ENCODE data around the gene VANGL2.

Gene VANGL2

GRCh38 chr1:160410406-160411005, 10.1 kb downstream of the VANGL2 start:
- peak; percentile 48 for DNase-seq (ENCODE audit: low read depth)
- H3K4me3 ChIP-seq (replicated peaks; ENCODE audit: low read depth, low read length) = no peak overlapping the region
- TF ChIP-seq, protein P1, sequence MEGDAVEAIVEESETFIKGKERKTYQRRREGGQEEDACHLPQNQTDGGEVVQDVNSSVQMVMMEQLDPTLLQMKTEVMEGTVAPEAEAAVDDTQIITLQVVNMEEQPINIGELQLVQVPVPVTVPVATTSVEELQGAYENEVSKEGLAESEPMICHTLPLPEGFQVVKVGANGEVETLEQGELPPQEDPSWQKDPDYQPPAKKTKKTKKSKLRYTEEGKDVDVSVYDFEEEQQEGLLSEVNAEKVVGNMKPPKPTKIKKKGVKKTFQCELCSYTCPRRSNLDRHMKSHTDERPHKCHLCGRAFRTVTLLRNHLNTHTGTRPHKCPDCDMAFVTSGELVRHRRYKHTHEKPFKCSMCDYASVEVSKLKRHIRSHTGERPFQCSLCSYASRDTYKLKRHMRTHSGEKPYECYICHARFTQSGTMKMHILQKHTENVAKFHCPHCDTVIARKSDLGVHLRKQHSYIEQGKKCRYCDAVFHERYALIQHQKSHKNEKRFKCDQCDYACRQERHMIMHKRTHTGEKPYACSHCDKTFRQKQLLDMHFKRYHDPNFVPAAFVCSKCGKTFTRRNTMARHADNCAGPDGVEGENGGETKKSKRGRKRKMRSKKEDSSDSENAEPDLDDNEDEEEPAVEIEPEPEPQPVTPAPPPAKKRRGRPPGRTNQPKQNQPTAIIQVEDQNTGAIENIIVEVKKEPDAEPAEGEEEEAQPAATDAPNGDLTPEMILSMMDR (IDR thresholded peaks at IDR 0.05; ENCODE audit: low read length, missing control alignments) = no peak

DNA sequence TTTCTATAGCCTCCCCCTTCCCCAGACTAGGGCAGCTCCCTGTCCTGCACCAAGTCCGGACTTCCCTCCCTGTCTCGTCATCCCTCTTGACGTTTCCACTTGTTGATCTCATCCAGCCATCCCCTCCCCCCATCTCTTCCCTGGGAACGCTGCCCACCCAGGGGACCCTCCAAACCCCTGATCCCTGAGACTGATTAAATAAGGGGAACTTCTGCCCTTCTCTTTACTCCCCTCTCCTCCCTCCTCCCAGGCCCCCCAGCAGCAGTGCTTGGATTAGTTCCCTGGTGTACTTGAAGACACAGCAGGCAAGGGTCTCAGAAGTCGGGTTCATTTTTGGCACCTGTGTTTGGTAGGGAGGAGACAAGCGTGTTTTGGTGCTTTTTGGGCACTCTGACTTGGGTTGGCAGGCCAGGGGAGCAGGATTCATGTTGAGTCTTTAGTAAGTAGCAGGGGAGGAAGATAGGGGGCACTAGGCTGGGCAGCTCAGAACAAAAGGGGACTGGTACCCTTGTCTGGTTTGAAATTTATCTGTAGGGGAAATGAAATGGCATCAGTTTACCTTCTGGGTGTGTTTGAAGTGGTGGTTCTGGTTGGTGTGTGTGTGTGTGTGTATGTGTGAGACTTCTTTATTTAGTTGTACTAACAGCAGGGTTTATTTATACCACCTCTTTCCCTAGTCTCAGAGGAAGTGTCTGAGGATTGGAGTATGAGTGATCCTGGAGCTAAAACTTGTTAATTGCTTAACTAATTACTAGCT, 11.1 kb downstream of the VANGL2 start:
- TF ChIP-seq, protein P1 (IDR thresholded peaks at IDR 0.05; ENCODE audit: low read length, missing control alignments) = no peak
- no peak for DNase-seq (ENCODE audit: low read depth)
- H3K4me3 ChIP-seq (replicated peaks; ENCODE audit: low read depth, low read length) = no peak overlapping the region

DNA sequence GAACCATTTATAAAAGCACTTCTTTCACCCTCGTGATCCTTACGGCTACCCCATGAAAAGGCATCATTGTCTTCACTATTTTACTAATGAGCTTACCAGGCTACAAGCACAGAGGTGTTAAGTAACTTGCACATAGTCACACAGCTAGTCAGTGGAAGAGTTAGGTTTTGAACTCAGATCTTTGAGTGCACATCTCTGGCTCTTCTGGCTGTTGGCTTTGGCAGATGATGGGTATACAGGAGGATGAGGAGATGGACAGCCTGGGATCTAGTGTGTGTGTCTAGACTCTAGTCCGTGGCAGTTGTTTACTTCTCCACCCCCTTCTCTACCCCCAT, 11.6 kb downstream of the VANGL2 start:
- no peak for DNase-seq (ENCODE audit: low read depth)
- TF ChIP-seq, protein P1 (IDR thresholded peaks at IDR 0.05; ENCODE audit: low read length, missing control alignments) = no peak
- no peak overlapping the region for H3K4me3 ChIP-seq (replicated peaks; ENCODE audit: low read depth, low read length)

GRCh38 chr1:160413716-160414115, 13.4 kb downstream of the VANGL2 start:
- TF ChIP-seq, protein P1 (IDR thresholded peaks at IDR 0.05; ENCODE audit: low read length, missing control alignments) = no peak
- DNase-seq (ENCODE audit: low read depth) = no peak
- H3K4me3 ChIP-seq (replicated peaks; ENCODE audit: low read depth, low read length) = no peak overlapping the region

DNA sequence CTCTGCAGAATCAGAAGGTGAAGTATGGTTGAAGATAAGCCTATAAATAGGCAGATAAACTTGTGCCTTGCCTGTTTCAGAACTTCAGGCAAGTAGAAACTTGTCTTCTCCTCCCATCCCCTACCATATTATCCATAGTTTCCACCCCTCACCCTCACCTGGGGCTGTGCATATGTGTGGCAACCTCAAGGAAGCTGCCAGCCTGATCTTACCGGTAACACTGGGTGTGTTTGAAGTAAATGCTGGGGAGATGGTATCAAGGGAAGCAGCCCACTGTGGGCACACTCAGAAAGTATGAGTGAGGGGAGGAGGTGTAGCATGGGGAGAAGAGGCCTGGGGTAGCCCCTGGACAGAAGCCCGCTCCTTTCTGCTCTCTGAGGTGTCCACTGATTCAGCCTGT, 14.5 kb downstream of the VANGL2 start:
- no peak overlapping the region for H3K4me3 ChIP-seq (replicated peaks; ENCODE audit: low read depth, low read length)
- TF ChIP-seq, protein P1 (IDR thresholded peaks at IDR 0.05; ENCODE audit: low read length, missing control alignments) = no peak
- DNase-seq (ENCODE audit: low read depth) = no peak

GRCh38 chr1:160415696-160416290, 15.4 kb downstream of the VANGL2 start:
- TF ChIP-seq, protein P1 (IDR thresholded peaks at IDR 0.05; ENCODE audit: low read length, missing control alignments) = no peak

More at GRCh38 chr1:160415696-160416290, 15.4 kb downstream of the VANGL2 start:
- no peak overlapping the region for H3K4me3 ChIP-seq (replicated peaks; ENCODE audit: low read depth, low read length)
- DNase-seq (ENCODE audit: low read depth) = no peak
